WTC11 (cell line): ENCODE measurements around the gene SNX6. TPM values are rescaled to one million over a fixed set of nuclear protein-coding genes. Genes with fewer than 3 reads are reported as not detected.

Experiments used
- ATAC-seq: fragments of 200-7000 bp; cut with Tn5 transposase; 2 replicates; pipeline ENCODE4 v1.10.0; 2021; ENCODE audit warnings: mild to moderate bottlenecking, moderate library complexity
- CTCF ChIA-PET: fragments of 300-600 bp; sonication (Branson Sonifier 250); formaldehyde crosslinking; loops from one replicate; lab custom pipeline; 2021; ENCODE audit warnings: antibody characterized with exemption; lab: Charles Lee
- POLR2A ChIA-PET: fragments of 350-600 bp; sonication (Branson Sonifier 250); formaldehyde crosslinking; loops from one replicate; lab custom pipeline; 2021; ENCODE audit warnings: antibody characterized with exemption; lab: Charles Lee
- DNase-seq: peaks from one replicate; pipeline ENCODE4 v3.0.0; 2021; ENCODE audit warnings: low spot score
- H3K27ac Mint-ChIP-seq: 2 replicates; pipeline ENCODE4 v1.8.0; 2021; ENCODE audit warnings: mixed read lengths
- H3K27me3 Mint-ChIP-seq: 2 replicates; pipeline ENCODE4 v1.8.0; 2021; ENCODE audit warnings: low read depth, mild to moderate bottlenecking, moderate library complexity, mixed read lengths
- H3K36me3 Mint-ChIP-seq: 2 replicates; pipeline ENCODE4 v1.8.0; 2021; ENCODE audit warnings: mixed read lengths
- H3K4me1 Mint-ChIP-seq: 2 replicates; pipeline ENCODE4 v1.8.0; 2022; ENCODE audit warnings: mixed read lengths
- H3K4me3 Mint-ChIP-seq: 2 replicates; pipeline ENCODE4 v1.8.0; 2021; ENCODE audit warnings: mild to moderate bottlenecking, moderate library complexity, mixed read lengths
- H3K9me3 Mint-ChIP-seq: 2 replicates; pipeline ENCODE4 v1.8.0; 2021; ENCODE audit warnings: mixed read lengths
- ESRRA ChIP-seq: sonication (generic); formaldehyde crosslinking; IDR thresholded peaks from 2 replicates; pipeline ENCODE4 v1.8.1; 2022; ENCODE audit warnings: mild to moderate bottlenecking, missing genetic modification reagents, borderline replicate concordance
- GRHL2 ChIP-seq: fragments of 250-450 bp; sonication (Bioruptor Pico); IDR thresholded peaks from 2 replicates; pipeline ENCODE4 v1.8.0; 2022; ENCODE audit warnings: mild to moderate bottlenecking, moderate library complexity; ENCODE audit not compliant: insufficient replicate concordance, severe bottlenecking
- MLX ChIP-seq: sonication (generic); formaldehyde crosslinking; IDR thresholded peaks from 2 replicates; pipeline ENCODE4 v1.8.1; 2023; ENCODE audit warnings: mild to moderate bottlenecking, missing genetic modification reagents, moderate library complexity
- NR1H2 ChIP-seq: sonication (generic); formaldehyde crosslinking; IDR thresholded peaks from 2 replicates; pipeline ENCODE4 v1.9.0; 2021; ENCODE audit warnings: mild to moderate bottlenecking, moderate library complexity, missing genetic modification reagents
- OVOL2 ChIP-seq: fragments of 250-450 bp; sonication (Bioruptor Pico); IDR thresholded peaks from 2 replicates; pipeline ENCODE4 v1.9.0; 2021; ENCODE audit warnings: mild to moderate bottlenecking, borderline replicate concordance
- RORB ChIP-seq: fragments of 250-450 bp; sonication (Bioruptor Pico); IDR thresholded peaks from 2 replicates; pipeline ENCODE4 v1.9.0; 2021; ENCODE audit warnings: mild to moderate bottlenecking
- SMAD4 ChIP-seq: sonication (generic); formaldehyde crosslinking; IDR thresholded peaks from 2 replicates; pipeline ENCODE4 v1.8.0; 2022; ENCODE audit warnings: mild to moderate bottlenecking, missing genetic modification reagents
- ZNF263 ChIP-seq: sonication (generic); formaldehyde crosslinking; IDR thresholded peaks from 2 replicates; pipeline ENCODE4 v1.8.1; 2022; ENCODE audit warnings: low read depth, mild to moderate bottlenecking, moderate library complexity, missing genetic modification reagents
- ZNF416 ChIP-seq: fragments of 250-450 bp; sonication (Bioruptor Pico); IDR thresholded peaks from 2 replicates; pipeline ENCODE4 v1.9.0; 2021; ENCODE audit warnings: mild to moderate bottlenecking, inconsistent platforms
- ZNF512 ChIP-seq: sonication (generic); formaldehyde crosslinking; IDR thresholded peaks from 2 replicates; pipeline ENCODE4 v1.8.1; 2022; ENCODE audit warnings: missing genetic modification reagents, borderline replicate concordance
- ZNF532 ChIP-seq: fragments of 250-450 bp; sonication (Bioruptor Pico); IDR thresholded peaks from 2 replicates; pipeline ENCODE4 v1.9.0; 2021; ENCODE audit warnings: mild to moderate bottlenecking, borderline replicate concordance
- total RNA-seq: library from RNA; stranded (reverse); gene quantifications from 3 replicates; pipeline ENCODE4 v1.2.3, GENCODE V29; 2021
- TF ChIP-seq, protein P1 (sequence below): sonication (generic); formaldehyde crosslinking; conservative IDR thresholded peaks from 2 replicates; pipeline ENCODE4 v1.8.1; 2023; ENCODE audit warnings: mild to moderate bottlenecking, low read depth, missing genetic modification reagents, moderate library complexity
- TF ChIP-seq, protein P2 (sequence below): sonication (generic); formaldehyde crosslinking; IDR thresholded peaks from 2 replicates; pipeline ENCODE4 v1.8.0; 2023; ENCODE audit warnings: missing genetic modification reagents, mild to moderate bottlenecking, borderline replicate concordance

The SNX6 gene
- total RNA-seq, 1 experiment from 2014 or later, result 51.3 TPM

GRCh38 chr14:34629344-34629656, 648 bp downstream of the SNX6 start:
- Mint-ChIP-seq H3K4me3 (peak overlapping the region; percentile 87), H3K36me3 (peaks cover 9% of the 10 kb centered on the region; the same call in 1 of the 2 replicates), H3K4me1 (peaks cover 10% of the 10 kb centered on the region), H3K9me3 (peaks cover 5% of the 10 kb centered on the region), H3K27ac (peak overlapping the region; percentile 52), H3K27me3 (peaks cover 7% of the 10 kb centered on the region; the same call in 1 of the 2 replicates)
- TF ChIP-seq NR1H2 (CRISPR knock-in tag), result no peak
- TF ChIP-seq MLX (CRISPR knock-in tag), result no peak
- no peak for TF ChIP-seq ZNF512 (CRISPR knock-in tag)
- TF ChIP-seq GRHL2 (CRISPR knock-in tag), result no peak
- TF ChIP-seq ZNF416 (CRISPR knock-in tag), result no peak
- no peak for TF ChIP-seq SMAD4 (CRISPR knock-in tag)
- no peak for TF ChIP-seq ZNF263 (CRISPR knock-in tag)
- TF ChIP-seq ZNF532, result no peak
- TF ChIP-seq, protein P1, sequence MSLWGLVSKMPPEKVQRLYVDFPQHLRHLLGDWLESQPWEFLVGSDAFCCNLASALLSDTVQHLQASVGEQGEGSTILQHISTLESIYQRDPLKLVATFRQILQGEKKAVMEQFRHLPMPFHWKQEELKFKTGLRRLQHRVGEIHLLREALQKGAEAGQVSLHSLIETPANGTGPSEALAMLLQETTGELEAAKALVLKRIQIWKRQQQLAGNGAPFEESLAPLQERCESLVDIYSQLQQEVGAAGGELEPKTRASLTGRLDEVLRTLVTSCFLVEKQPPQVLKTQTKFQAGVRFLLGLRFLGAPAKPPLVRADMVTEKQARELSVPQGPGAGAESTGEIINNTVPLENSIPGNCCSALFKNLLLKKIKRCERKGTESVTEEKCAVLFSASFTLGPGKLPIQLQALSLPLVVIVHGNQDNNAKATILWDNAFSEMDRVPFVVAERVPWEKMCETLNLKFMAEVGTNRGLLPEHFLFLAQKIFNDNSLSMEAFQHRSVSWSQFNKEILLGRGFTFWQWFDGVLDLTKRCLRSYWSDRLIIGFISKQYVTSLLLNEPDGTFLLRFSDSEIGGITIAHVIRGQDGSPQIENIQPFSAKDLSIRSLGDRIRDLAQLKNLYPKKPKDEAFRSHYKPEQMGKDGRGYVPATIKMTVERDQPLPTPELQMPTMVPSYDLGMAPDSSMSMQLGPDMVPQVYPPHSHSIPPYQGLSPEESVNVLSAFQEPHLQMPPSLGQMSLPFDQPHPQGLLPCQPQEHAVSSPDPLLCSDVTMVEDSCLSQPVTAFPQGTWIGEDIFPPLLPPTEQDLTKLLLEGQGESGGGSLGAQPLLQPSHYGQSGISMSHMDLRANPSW, result no peak
- TF ChIP-seq, protein P2, sequence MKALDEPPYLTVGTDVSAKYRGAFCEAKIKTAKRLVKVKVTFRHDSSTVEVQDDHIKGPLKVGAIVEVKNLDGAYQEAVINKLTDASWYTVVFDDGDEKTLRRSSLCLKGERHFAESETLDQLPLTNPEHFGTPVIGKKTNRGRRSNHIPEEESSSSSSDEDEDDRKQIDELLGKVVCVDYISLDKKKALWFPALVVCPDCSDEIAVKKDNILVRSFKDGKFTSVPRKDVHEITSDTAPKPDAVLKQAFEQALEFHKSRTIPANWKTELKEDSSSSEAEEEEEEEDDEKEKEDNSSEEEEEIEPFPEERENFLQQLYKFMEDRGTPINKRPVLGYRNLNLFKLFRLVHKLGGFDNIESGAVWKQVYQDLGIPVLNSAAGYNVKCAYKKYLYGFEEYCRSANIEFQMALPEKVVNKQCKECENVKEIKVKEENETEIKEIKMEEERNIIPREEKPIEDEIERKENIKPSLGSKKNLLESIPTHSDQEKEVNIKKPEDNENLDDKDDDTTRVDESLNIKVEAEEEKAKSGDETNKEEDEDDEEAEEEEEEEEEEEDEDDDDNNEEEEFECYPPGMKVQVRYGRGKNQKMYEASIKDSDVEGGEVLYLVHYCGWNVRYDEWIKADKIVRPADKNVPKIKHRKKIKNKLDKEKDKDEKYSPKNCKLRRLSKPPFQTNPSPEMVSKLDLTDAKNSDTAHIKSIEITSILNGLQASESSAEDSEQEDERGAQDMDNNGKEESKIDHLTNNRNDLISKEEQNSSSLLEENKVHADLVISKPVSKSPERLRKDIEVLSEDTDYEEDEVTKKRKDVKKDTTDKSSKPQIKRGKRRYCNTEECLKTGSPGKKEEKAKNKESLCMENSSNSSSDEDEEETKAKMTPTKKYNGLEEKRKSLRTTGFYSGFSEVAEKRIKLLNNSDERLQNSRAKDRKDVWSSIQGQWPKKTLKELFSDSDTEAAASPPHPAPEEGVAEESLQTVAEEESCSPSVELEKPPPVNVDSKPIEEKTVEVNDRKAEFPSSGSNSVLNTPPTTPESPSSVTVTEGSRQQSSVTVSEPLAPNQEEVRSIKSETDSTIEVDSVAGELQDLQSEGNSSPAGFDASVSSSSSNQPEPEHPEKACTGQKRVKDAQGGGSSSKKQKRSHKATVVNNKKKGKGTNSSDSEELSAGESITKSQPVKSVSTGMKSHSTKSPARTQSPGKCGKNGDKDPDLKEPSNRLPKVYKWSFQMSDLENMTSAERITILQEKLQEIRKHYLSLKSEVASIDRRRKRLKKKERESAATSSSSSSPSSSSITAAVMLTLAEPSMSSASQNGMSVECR, result no peak
- no peak for TF ChIP-seq ESRRA (CRISPR knock-in tag)
- TF ChIP-seq OVOL2 (CRISPR knock-in tag), result no peak
- no peak for TF ChIP-seq RORB
- ATAC-seq (no peak; the same call in 1 of the 2 replicates), DNase-seq (no peak)
- POLR2A ChIA-PET, result no interaction called here
- CTCF ChIA-PET, result no interaction called here
